Ovary (tissue), 3 donors: ENCODE measurements around the gene TSPAN10.

Experiments
- EP300 ChIP-seq: sonication (generic); formaldehyde crosslinking; IDR thresholded peaks from one replicate; pipeline ENCODE4 v1.6.1; 2017; ENCODE audit warnings: antibody characterized with exemption
- POLR2A ChIP-seq: fragments of 450-650 bp; IDR thresholded peaks from one replicate; pipeline ENCODE4 v1.6.1; 2017; ENCODE audit warnings: antibody characterized with exemption, mild to moderate bottlenecking, moderate library complexity
- TF ChIP-seq, protein P1 (sequence below), 3 donors: fragments of 450-650 bp in 2 of 3; fragments of 200-600 bp in 1 of 3; IDR thresholded peaks; one replicate each; pipeline versions ENCODE4 v1.5.1 to v1.8.0; 2016 to 2022; ENCODE audit warnings: antibody characterized with exemption in 3 of 3, mild to moderate bottlenecking in 1 of 3
- donor health status: DM: no; HTN: no; CAD: no.

DNA sequence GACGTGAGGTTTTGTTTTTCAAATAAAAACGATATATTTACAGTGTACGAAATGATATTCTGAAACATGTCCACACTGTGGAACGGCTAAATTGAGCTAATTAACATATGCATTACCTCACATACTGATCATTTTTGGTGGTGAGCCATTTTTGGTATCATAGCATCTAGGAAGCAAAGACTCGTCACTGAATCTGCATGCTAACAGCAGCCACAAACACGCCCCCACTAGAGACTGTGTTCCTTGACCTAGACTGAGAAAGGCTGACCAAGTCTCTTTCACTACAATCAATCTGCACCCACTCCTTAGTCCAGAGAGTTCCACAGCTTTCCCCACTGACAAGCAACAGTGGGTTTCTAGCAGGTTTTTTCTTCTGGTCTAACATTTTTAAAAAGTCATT lies 29.6 kb upstream of the TSPAN10 start:
- TF ChIP-seq POLR2A (no peak), EP300 (no peak)
- TF ChIP-seq, protein P1, sequence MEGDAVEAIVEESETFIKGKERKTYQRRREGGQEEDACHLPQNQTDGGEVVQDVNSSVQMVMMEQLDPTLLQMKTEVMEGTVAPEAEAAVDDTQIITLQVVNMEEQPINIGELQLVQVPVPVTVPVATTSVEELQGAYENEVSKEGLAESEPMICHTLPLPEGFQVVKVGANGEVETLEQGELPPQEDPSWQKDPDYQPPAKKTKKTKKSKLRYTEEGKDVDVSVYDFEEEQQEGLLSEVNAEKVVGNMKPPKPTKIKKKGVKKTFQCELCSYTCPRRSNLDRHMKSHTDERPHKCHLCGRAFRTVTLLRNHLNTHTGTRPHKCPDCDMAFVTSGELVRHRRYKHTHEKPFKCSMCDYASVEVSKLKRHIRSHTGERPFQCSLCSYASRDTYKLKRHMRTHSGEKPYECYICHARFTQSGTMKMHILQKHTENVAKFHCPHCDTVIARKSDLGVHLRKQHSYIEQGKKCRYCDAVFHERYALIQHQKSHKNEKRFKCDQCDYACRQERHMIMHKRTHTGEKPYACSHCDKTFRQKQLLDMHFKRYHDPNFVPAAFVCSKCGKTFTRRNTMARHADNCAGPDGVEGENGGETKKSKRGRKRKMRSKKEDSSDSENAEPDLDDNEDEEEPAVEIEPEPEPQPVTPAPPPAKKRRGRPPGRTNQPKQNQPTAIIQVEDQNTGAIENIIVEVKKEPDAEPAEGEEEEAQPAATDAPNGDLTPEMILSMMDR (IDR thresholded peaks at IDR 0.05): no peak
